ENCODE results near the gene TOP3A.

Gene TOP3A

GRCh38 chr17:18254888-18255649 lies 59.7 kb downstream of the TOP3A start:
- no peak for DNase-seq (ENCODE audit: low spot score)

- no peak for DNase-seq (ENCODE audit: low spot score)
Measured at GRCh38 chr17:18253947-18254821, 60.6 kb downstream of the TOP3A start.

- DNase-seq (ENCODE audit: low spot score): no peak
Measured at GRCh38 chr17:18253187-18253884, 61.5 kb downstream of the TOP3A start.

DNA sequence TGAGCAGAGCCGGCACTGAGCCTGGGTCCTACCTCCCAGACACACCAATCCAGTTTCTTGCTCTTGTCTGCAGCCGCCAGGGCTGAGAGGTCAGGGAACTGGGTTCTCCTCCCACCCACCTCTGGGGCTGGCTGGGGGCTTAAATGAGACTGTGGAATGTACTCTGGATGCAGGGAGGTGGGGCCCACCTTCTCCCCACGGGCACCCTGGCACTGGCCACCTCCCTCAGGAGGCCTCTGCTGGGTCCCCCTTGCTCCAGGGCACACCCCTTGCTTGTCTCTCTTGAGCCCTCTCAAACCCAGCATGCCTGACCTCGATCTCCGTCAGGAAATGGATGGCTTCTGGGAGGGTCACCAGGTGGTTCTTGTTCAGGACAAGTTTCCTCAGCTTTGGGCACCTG lies 62.6 kb downstream of the TOP3A start:
- DNase-seq (ENCODE audit: low spot score): no peak

- DNase-seq (ENCODE audit: low spot score): no peak
Measured at GRCh38 chr17:18251204-18251603, 63.6 kb downstream of the TOP3A start.

GRCh38 chr17:18250708-18251107 lies 64.1 kb downstream of the TOP3A start:
- DNase-seq (ENCODE audit: low spot score): no peak

DNA sequence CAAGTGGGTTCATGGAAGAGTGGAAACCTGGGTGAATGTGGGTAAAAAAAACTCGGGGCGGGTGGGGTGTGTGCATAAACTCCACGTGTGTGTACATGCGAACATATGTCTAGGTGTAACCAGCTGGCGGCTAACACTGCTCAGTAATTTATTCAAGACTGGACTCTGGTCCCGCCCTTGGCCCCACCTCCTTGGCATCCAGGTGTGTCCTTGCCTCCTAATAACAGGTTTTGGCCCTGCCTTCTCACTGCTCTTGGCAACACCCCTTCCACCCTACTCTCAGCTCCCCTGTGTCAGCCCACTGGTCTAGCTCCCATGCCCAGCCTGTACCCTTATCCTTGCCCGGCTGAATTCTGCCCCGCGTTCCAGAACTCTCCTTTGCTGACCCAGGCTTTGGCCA lies 64.5 kb downstream of the TOP3A start:
- no peak for DNase-seq (ENCODE audit: low spot score)

GRCh38 chr17:18248811-18249210 lies 66.0 kb downstream of the TOP3A start:
- no peak for DNase-seq (ENCODE audit: low spot score)

DNA sequence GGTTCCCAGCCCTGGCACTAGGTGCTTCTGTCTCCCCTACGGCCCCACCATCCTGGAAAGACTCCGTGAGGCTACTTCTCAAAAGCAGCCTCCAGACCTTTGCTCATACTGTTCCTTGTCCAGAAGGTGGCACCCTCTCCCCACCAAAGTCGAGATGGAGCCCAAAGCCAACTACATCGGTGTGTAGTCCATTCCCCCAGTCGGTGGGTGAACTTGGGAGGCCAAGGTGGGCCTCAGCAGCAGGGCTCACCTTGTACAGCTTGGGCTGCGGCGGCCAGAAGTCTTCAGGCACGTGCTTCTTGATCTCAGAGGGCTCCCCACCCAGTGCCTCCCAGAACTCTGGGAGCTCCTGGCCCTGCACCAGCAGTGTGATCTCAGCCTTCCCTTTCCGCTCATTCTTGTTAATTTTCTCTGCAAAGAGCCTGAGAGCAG lies 66.5 kb downstream of the TOP3A start:
- DNase-seq (ENCODE audit: low spot score): peak; percentile 85

DNA sequence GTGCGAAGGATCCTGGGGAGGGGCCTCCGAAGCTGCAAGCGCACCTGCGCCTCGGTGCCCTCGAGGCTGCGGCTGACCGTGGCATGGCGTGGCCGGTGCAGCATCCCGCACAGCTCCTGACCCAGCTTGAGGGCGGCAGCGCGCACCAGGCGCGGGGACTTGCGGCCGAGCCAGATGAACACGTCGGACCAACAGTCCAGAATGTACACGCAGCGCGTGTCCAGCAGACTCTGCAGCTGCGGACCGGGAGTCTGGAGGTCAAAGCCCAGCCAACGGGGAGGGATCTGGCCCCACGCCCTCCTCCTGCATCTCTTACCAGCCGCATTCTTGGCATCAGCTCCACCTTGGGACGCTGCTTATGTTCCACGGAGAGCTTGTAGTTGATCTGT lies 67.2 kb downstream of the TOP3A start:
- DNase-seq (ENCODE audit: low spot score): no peak

- peak; percentile 47 for DNase-seq (ENCODE audit: low spot score)
Measured at GRCh38 chr17:18246880-18247612, 67.7 kb downstream of the TOP3A start.

DNA sequence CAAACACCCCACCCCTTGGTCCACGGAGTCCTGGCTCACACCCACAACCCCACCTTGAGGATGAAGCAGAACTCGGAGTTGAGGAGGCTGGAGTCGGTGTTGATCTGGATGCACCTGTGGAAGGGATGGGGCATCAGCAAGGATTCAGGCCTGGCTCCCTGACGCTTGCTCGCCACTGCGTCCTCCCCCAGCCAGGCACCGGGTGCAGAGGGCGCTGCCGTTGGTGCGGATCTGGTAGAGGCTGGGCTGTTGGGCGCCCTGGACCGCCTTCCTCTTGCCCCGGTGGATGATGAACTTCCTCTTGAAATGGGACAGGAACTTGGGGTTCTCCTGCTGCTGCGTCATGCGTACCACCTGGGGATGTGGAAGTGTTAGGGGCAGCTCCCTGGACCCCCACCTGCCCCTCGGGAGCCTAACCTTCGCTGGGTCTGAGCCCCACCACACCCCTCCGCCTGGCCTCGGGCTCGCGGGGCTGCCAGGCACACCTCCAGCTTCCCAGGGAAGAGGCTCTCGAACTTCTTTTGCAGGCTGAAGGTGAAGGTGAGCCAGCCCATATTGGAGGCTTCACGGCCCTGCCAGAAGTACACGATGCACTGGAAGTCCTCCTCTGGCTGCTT lies 68.6 kb downstream of the TOP3A start:
- no peak for DNase-seq (ENCODE audit: low spot score)

DNA sequence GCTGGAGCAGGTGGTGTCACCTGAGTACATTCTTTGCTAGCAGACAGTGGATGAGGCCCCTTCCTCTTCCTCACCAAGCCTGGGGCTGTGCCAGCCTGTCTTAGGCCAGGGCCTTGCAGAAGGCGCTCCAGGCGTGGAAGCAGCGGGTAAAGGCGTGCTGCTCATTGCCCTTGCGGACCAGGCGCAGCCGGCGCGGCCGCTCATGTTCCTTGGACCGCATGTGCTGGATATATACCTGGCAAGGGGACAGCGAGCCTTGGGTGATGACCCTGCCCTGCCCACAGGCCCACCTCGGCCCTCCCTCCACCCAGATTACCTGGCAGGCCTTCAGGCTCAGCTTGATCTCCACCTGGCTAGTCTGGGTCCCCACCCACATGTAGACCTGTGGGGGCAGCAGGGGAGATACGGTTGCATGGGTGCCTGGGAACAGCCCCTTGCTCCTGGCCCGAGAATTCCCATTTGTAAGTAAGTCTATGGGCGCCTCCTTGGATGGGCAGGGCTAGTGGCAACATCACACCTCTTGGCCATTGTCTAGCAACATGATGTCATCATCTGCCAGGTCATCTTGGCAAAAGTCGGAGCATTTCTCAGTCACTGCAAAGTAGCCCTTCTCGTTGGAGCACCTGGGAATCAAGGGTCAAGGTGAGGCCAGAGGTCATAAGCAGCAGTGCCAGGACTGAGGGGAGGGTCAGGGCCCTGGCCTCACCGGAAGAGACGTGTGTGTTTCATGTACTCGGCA lies 69.6 kb downstream of the TOP3A start:
- DNase-seq (ENCODE audit: low spot score): no peak

GRCh38 chr17:18241229-18241871 lies 73.4 kb downstream of the TOP3A start:
- no peak for DNase-seq (ENCODE audit: low spot score)

DNA sequence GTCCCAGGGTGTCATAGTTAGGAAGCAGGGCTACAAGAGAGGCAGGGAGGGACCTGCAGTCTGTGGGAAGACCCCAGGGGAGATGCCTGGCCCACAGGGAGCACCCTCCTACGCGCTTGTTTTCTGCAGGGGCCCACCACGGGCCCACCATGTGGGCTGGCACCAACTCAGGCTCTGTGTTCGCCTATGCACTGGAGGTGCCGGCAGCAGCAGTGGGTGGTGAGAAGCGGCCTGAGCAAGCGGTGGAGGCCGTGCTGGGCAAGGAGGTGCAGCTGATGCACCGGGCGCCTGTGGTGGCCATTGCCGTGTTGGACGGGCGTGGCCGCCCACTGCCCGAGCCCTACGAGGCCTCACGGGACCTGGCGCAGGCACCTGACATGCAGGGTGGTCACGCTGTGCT lies 74.3 kb downstream of the TOP3A start:
- DNase-seq (ENCODE audit: low spot score): no peak

DNA sequence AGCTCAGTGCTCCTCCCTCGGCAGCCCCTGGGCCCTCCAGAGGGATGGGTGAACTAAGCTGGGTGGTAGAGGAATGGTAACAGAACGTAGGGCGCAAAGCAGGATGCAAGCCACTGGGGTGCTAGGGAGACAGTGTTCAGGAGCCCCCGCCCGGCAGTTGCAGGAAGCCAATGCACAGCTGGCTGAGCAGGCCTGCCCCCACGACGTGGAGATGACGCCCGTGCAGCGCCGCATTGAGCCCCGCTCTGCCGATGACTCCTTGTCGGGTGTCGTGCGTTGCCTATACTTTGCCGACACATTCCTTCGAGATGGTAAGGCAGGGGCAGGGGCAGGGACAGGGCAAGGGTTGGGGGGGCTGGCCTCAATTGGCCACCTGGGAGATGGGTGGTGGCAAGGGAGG lies 76.5 kb downstream of the TOP3A start:
- no peak for DNase-seq (ENCODE audit: low spot score)

- DNase-seq (ENCODE audit: low spot score): no peak
Measured at GRCh38 chr17:18237461-18237860, 77.3 kb downstream of the TOP3A start.

GRCh38 chr17:18236494-18236893 lies 78.3 kb downstream of the TOP3A start:
- DNase-seq (ENCODE audit: low spot score): no peak

- peak; percentile 47 for DNase-seq (ENCODE audit: low spot score)
Measured at GRCh38 chr17:18235743-18236256, 79.0 kb downstream of the TOP3A start.

- no peak for DNase-seq (ENCODE audit: low spot score)
Measured at GRCh38 chr17:18234853-18235380, 79.9 kb downstream of the TOP3A start.

All from AG08395 (cell line).